GM19452 (cell line): ENCODE data around the gene IFT25.
"Not testable (repeated sequence)": the region's sequence is repeated elsewhere in the genome, so short reads cannot be mapped to it uniquely, and the experiment has no call there.

ENCODE experiments used
- ATAC-seq: cut with Tn5 transposase; IDR thresholded peaks from one replicate; pipeline ENCODE4 v1.9.1; 2021; ENCODE audit not compliant: unreplicated experiment

IFT25 gene

GRCh38 chr1:53889304-53890298 is 55.9 kb downstream of the IFT25 start, which contains the start of gene YIPF1:
YIPF1 (minus strand) TSS chr1:53889797; CDS start chr1:53888937, 860 bp downstream.
- ATAC-seq: peak; percentile 87

- ATAC-seq: no peak
Measured at GRCh38 chr1:53888681-53889080, 56.8 kb downstream of the IFT25 start.

DNA sequence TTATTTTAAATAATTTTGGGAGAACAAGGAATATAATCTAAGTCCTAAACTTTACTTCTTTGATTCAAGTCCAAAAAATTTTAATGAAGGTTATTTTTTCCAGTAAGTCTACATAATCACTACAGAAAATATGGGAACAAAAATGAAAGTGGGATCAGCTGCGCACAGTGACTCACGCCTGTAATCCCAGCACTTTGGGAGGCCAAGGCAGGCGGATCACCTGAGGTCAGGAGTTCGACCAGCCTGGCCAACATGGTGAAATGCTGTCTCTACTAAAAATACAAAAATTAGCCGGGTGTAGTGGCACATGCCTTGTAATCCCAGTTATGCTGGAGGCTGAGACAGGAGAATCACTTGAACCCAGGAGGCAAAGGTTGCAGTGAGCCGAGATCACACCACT is 61.9 kb downstream of the IFT25 start:
- not testable (repeated sequence) for ATAC-seq

DNA sequence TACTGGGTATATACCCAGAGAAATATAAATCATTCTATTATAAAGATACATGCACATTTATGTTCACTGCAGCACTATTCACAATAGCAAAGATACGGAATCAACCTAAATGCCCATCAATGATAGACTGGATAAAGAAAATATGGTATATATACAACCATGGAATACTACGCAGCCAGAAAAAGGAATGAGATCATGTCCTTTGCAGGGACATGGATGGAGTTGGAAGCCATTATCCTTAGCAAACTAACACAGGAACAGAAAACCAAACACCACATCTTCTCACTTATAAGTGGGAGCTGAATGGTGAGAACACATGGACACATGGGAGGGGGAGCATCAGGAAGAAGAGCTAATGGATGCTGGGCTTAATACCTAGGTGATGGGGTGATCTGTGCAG is 63.6 kb downstream of the IFT25 start:
- ATAC-seq: not testable (repeated sequence)

DNA sequence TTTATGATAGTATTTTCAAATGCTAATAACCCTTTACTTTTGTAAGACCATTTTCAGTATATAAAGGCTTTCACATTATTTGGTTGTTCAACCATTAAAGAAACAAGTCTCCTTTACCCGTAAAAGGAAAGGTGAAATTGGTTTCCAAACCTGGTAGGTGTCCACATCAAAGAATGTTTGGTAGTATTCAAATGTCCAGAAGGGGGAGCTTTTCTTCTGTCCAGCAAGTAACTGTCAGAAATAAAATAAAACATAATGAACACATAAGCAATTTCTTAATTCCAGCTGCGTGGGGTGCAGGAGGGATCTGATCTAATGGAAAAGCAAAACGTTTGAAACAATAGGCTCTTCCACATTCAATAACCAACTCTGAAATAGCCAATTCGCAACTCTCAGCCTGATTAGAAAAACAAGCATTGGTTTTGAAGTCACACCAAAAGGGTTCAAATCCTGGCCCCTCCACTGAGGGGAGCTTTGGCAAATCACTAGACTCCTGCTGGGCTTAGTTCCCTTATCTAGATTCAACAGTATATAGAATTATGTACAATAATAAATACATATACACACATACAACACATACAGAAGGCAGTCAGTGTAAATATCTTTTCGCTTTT is 66.9 kb downstream of the IFT25 start:
- ATAC-seq: no peak

DNA sequence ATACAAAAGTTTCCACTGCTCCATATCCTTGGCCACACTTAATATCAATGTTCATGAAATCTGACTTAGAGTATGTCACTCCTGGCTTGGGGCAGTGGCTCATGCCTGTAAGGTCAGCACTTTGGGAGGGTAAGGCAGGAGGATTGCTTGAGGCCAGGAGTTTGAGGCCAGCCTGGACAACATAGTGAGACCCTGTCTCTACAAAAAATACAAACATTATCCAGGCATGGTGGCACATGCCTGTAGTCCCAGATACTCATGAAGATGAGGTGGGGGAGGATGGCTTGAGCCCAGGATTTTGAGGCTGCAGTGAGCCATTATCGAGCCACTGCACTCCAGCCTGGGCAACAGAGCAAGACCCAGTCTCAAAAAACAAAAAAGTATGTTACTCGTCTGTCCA is 70.3 kb downstream of the IFT25 start:
- not testable (repeated sequence) for ATAC-seq

DNA sequence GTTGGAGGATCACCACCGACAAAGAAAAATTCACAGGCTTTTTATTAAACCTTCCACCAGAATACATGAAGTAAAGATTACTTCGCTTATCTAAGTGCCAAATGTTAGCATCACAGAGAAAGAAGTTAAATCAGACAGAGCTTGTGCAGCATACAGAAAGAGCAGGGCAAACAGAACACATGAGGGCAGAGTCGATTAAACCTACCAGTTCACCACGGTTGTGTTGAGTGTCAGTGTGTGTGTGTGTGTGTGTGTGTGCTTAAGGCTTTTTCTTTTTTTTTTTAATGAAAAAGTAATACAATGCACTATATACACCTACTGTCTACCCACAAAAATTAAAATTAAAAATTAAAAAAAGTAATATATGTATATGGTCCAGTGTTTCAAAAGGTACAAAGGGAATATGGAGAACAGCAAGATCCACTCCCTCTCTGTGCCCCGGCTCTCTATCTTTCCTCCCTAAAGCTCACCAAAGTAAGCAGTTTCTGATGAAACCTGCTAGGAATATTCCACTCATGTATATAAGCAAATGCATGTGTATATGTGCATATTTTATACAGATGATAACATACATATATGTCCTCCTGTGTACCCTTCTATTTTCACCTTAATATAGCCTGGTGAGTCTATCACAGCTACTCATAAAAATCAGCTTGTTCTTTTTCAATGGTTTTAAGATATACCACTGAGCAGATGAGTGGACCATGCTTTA is 73.6 kb downstream of the IFT25 start:
- ATAC-seq: no peak
